Endometrial microvascular endothelial cells (primary cell): Measurements from ENCODE around the gene FUT2. TPM values are rescaled to one million over a fixed set of nuclear protein-coding genes. Genes with fewer than 3 reads are reported as not detected.

Source experiments
- in situ Hi-C: cut with HindIII; loops from 2 replicates; pipeline ENCODE4 v1.10.0; 2017; ENCODE audit warnings: low sequenced_read_pairs, low pct_unique_long_range_greater_than_20kb; ENCODE audit errors: inconsistent ontology term
- total RNA-seq: library from RNA; depleted of rRNA; stranded (reverse); fragments of >200 nt; gene quantifications from one replicate; pipeline ENCODE4 v1.2.3, GENCODE V29; 2015; ENCODE audit errors: inconsistent ontology term

FUT2 gene
- total RNA-seq, 1 donor from 2014 or later, result not detected

DNA sequence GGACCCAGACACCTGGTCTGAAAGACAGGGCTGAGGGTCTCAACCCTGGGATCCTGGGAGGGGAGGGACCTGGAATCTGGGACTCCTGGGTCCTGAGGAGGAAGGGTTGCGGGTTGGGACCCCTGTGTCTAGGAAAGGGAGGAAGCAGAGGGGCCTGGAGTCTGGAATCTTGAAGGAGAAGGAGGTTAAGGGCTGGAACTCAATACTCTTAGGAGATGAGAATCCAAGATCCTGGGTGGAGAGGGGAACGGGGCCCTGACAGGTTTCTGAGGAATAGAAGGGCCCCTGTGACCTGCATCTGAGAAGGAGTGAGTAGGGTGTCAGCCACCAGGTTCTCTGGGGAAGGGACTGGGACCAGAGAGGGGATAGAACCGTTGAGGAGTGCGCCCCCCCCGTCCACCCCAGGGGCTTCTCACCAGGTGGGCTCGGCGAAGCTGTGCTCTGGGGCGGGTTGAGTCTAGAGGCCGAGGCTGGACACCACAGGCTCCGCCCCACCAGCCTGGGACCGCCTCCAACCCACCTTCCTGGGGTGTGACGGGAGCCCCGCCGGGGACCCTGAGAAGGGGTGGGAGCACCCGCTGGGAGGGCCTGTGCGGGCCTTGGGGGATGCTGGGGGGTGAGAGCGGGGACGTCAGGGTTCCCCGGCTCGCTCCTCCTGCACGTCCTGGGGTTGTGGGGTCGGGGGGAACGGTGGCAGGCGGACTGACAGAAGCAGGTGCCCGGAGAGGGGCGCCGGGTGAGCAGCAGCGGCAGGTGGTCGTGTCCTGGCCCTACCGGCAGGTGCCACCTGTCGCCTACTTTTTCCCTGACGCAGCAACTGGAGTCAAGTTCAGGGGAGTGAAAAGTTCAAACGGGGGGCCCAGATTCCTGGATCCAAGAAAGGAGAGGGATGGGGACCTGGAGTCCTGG is 23.7 kb downstream of the FUT2 start, which contains the start of gene MAMSTR:
TSS of gene MAMSTR (minus strand) at position 463 of the 909 bp plus-strand sequence. CDS start 694 bp downstream, outside the sequence.
- in situ Hi-C loops, result no loop called here

DNA sequence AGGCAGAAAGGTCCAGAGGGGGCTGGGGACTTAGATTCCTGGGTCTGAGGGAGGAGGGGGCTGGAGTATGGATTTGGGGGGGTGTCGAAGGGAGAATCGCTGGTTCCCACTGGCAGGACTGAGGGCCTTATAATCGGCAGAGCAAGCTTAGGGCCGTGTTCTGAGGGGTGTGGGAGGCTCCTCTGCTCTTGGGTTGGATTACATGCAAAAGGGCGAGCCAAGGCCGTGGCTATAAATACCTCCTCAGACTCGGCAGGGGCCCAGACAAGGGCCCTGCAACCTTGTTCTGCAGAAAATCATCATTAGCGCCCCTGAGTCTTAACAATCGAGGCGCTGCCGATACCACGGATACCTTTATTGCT is 24.5 kb downstream of the FUT2 start:
- in situ Hi-C loops, result no loop called here

DNA sequence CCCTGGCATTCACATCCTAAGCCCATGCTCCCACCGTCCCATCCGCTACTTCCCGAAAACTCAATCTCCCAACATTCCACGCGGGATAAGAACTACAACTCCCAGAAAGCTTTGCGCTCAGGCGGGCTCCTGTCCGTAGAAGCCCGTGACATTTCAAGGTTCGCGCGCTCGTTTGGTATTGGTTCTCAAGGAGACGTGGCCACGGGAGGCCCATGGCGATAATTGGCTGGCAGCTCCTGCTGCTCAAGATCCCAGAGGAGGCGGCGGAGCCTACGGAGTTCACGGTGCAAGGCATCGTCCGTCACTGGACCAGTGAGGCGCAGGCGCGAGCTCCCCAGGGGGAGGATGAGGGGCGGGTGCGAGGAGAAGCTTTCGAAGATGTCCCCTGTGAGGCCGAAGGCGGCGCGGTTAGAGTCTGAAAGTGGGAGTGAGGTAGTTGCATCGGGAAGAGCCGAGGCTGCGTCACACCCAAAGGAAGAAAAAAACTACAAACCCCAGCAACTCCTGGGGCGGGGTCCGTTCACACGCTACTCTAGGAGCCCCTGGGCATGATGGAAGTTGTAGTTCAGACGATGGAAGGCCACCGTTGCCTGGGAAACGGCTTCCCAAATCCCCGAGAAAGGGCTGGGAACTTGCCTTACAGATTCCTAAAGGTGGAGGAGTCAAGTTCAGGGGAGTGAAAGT is 25.0 kb downstream of the FUT2 start:
- in situ Hi-C loops, result no loop called here

DNA sequence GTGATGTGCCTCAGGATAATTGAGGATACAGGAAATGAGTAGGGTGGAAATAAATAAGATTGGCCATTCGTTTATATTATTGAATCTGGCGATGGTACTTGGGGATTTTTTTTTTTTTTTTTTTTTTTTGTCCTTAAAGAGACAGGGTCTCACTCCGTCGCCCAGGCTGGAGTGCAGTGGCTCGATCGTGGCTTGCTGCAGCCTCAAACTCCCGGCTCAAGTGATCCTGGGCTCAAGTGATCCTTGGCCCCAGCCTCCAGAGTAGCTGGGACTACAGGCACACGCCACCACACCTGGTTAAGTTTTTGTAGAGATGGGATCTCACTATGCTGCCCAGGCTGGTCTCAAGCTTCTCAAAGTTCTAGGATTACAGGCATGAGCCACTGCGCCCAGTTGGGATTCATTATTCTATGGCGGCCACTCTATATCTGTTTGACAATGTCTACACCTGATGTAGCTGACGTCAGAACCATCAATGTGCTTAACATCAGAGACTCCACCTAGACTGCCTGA is 26.5 kb downstream of the FUT2 start:
- in situ Hi-C loops, result no loop called here

DNA sequence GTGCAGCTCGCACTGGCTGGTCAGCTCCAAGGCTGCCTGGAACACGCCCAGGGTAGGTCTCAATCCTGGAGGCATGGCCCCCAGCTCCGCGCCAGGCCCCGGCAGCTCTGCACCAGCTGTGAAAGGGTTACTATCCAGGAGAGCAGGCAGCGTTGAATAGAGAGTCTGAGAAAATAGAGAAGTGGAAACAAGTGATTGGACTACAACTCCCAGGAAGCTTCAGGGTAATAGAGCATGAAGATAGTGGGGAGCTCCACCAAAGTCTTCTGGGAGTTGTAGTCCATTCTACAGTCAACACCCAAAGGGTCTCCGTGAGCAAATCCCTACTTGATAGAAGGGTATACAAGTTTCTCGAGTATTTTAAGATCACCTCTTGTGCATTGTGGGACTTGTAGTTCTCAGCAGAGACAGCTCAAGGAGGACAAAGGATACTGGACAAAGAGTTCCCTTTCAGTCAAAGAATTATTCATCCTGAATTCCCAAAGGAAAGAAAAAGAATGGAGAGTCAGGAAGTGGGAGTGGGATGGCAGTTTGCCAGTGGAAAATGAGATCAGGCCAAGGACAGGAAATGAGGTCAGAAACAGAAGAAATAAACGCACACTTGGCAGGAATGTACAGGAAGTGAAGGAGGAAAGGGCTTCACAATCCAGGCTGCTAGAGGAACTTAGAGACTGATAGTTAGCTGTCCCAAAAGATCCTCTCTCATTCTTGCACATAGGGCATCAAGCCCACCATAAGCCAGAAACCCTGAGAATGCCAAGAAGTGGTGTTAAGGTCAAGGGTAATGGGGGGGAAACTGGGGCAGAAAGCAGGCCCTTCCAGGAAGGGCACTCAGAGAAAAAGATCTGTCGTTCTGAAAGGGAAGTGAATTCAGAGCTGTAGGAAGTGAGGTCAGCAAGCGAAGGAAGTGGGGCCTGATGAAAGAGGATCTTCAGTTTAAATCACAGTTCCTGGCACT is 29.3 kb downstream of the FUT2 start:
- in situ Hi-C loops, result no loop called here

DNA sequence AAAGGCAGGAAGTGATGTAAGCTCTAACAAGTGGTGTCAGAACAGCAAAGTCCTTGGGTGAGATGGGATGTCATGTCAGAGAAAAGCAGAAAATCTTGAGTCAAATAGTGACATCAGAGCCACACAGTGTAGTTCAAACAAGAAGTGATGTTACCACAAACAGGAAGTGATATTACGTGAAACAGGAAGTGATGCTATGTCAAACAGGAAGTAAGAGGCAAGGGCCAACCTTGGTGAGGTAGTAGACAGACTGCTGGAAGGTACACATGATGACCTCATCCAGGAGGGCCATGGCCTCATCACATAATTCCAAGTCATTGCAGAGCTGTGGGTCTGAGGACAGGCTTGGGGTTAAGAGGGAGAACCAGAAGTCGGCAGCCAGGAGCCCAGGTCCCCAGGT is 30.8 kb downstream of the FUT2 start:
- in situ Hi-C loops, result no loop called here

DNA sequence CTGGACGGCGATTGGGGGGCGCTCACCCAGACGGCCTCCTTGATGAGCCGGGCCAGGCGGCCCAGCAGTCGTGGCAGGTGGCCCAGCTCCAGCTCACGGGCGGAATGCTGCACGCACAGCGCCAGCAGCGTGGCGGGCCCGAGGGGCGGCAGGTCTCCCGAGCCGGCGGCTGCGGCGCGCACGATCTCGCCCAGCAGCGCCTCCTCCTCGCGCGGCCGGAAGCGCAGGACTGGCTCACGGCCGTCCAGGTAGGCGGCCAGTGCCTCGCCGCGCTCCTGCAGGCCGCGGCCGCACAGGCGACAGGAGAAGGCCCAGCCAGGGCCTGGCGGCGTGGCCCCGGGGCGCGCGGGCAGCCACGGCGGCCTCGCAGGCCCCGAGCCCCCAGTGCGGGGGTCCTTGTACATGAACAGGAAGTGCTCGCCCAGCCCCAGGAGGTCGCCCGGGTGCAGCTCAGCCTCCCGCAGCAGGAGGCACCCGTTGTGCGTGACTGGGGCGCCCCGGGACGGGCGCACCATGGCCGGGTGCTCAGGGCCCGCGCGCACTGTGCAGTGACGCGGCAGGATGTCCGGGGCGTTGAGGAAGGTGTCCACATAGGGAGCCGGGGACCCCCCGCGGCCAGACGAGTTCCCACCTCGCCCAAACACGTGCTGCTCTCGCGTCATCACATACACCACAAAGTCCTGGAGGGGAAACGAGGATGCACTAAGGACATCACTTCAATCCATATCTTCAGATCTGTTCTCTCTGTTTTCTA is 33.3 kb downstream of the FUT2 start:
- in situ Hi-C loops, result no loop called here

DNA sequence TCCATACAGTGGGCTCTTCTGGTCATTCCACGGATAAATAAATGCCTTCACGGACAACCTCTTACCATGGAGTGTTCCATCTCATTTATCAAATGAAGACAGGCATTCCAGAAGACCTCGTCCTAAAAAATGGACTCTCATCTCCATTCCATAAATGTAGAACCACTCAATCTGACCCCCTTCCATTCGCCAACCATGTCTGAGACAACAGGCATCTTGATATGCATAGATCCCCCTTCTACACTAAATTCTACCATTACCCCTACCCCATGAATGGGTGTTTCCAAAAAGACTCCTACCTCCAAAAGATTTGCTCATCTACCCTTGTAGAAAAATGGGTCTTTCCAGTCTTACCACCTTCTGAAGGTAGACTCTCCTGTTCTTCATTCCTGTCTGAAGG is 35.7 kb downstream of the FUT2 start:
- in situ Hi-C loops, result no loop called here

DNA sequence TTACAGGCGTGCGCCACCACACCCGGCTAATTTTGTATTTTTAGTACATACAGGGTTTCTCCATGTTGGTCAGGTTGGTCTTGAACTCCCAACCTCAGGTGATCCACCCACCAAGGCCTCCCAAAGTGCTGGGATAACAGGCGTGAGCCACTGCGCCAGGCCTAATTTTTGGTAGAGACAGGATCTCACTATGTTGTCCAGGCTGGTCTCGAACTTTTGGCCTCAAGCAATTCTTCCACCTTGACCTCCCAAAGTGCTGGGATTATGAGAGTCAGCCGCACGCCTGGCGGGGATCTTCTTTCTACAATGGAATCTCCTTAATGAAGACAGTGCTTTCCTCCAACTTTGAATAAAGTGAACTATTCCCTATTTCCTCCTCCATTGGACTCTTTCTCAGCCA is 38.9 kb downstream of the FUT2 start:
- in situ Hi-C loops, result no loop called here

DNA sequence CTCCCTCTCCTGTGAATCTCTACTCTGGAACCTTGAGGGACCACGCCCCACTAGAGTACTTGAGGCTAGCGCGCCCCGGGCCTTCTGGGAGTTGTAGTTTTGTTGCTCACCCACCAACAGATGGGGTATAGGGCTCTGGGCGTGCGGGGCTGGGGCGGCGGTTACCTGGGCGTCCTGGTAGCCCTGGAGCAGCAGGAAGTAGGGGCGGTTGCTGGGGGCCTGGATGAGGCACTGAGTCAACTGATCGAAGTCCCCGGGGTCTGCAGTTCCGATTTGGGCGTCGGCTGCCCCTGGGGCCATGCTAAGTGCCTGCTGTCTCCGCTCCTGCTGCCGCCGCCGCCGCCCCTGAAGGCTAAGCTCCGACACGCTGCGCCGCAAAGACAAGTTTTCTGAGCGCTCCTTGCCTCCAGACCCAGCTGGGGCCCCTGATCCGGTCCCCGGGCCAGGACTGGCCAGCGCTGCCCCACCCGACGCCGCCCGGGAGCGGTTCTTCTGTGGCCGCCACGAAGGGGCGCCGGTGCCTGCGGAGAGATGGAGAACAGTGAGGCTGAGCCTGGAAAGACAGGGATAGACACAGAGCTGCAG is 39.4 kb downstream of the FUT2 start:
- in situ Hi-C loops, result no loop called here

DNA sequence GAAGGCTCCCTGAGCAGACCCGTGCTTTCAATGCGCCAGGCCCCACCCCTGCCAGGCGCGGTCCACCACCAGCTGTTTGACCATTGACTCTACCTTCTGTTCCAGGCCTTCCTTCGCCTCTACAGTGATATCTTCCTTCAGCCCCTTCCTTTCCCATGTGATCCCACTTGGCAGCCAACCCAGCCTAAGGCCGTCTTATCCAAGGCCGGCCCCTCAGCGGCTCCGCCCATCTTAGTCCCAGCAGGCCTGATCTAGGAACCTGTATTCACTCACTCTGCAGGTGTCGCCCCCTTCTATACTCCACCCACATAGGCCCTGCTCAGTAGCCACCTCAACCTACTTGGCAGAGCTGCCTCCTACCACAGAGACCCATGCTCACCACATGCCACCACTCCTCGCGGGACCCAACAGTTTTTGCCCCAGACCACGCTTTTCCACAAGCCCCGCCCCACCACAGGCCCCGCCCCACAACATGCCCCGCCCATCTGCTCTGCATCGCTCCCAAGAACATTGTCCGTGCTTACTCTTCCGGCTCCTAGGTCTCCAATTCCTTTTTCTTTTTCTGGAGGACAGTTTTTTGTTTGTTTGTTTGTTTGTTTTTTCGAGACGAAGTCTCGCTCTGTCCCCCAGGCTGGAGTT is 41.7 kb downstream of the FUT2 start:
- in situ Hi-C loops, result no loop called here

DNA sequence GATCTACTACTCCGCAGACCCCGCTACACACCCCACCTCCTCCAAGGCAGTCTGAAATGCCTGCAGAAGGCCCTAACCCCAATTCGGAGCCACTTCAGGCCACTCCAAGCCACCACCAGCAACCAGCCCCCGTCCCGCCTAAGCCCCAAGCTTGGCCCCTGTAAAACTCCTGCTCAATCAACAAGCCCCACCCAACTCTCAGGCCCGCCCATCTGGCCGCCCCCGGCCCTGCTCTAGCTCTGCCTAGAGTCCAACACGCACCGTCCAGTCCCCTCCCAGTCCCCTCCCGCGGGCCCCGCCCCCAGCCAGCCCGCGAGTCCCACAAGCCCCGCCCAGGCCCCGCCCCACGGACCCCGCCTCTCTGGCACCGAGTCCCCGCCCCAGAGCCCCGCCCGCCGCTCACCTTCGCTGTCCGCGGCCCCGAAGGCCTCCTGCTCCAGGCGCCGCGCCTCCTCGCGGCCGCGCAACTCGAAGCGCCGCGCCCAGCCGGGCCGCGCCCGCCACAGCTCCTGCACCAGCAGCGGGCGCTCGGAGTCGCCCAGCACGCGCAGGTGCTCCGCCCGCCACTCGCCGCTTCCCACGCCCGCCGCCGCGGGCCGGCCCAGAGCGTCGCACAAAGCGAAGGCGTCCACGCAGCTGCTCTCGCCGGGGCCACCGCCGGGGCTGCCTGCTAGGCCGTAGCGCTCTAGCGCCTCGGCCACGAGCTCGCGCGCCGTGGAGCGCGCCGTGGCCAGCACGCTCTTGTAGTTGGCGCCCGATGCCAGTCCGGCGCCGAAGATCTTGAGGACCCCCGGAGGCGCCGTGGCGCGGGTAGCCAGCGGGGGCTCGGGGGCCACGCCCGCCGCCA is 43.0 kb downstream of the FUT2 start:
- in situ Hi-C loops, result no loop called here

DNA sequence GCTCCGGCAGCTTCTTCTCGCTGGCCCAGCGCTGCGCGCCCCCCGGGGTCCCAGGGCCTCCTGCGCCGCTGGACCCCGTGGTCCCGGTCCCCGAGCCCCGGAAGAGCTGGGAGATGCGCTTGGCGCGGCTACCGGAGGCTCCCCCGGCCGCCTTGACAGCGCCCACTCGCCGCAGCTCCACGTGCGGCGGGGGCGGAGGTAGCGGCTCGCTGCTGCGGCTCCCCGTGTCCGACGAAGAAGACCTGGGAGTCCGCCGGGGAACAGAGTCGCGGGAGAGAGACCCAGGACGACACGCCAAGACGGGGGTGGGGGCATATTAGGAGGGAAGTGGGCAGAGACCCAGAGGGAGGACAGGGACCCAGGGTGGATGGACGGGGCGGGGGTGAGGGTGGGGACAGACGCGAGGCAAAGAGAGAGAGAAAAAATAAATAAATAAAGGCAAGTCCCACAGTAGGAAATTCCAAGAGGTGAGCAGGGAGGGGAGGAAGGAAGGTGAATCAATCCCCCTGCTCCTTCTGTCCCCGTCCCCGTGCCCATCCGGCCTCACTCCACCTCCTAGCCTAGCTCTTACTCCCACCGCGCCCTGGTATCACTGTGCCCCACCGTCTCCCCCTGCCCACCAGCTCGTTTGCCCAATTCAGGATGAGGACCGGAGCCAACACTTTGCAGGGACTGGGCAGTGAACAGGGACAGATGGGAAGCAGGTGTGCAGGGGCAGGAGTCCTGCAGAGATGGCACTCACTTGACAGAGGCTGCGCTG is 43.8 kb downstream of the FUT2 start:
- in situ Hi-C loops, result no loop called here

DNA sequence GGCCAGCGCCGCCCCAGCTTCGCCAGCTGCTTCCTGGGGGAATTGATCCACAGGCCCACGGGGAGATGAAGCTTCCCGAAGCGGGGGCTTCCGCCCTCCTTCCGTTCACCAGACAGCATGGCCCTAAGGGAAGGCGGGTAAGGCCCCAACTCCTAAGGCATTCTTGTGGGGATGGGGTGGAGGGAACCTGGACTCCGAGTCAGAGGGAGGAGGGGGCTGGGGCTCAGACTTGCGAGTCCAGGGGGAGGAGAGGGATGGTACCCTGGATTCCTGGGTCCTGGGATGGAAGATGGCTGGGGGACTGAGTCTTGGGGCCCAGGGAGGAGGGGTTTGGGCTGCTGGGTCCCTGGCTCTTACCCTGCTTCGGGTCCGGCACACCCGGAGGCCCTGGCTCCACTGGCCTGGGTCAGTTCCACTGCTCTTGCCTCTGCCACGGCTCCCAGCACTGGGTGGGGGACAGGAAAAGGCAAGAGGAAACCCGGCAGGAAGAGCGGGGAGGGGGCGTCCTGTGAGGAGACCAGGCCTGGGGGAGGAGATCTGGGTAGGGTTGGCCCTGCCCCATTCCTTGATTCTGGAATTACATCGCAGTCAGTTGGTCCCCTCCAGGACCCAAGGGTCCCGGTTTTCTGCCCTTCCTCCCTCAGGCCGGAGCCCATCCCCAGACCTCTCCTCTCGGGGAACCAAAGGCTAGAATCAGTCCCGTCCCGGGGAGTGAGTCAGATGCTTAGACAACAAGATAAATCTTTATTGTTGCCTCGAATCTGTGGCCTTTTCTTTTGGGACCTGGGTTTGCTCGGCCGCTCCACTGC is 44.6 kb downstream of the FUT2 start, which contains the start of gene RASIP1:
TSS of gene RASIP1 (minus strand) at position 447 of the 809 bp plus-strand sequence. CDS start at position 119, 328 bp downstream.
- in situ Hi-C loops, result no loop called here
